ENCODE data around the gene NTNG2. TPM values are rescaled to one million over a fixed set of nuclear protein-coding genes. Genes with fewer than 3 reads are reported as not detected.

Gene NTNG2
- total RNA-seq, 1 donor = 2.4 TPM

Other genes starting within 250 kb of the NTNG2 start
- 11.9 and 29.4 TPM in 2 replicates for gene MED27, start 82.2 kb upstream of the NTNG2 start, total RNA-seq (ENCODE audit: low replicate concordance)
- 85.0 and 100 TPM in 2 replicates for gene SETX, start 192.9 kb downstream of the NTNG2 start, total RNA-seq (ENCODE audit: low replicate concordance)
- gene TTF1, start 244.8 kb downstream of the NTNG2 start, total RNA-seq (ENCODE audit: low replicate concordance) = 10.6 and 17.8 TPM in 2 replicates
- not detected in 2 replicates for gene CFAP77, start 248.2 kb downstream of the NTNG2 start, total RNA-seq (ENCODE audit: low replicate concordance)